HUES48 (cell line): ENCODE data around the gene MYO5B.

Source experiments
- H3K27ac ChIP-seq: one replicate; pipeline ENCODE4 v1.7.0; 2013; ENCODE audit warnings: low read depth, low read length, inconsistent platforms
- H3K27me3 ChIP-seq: 2 replicates; pipeline ENCODE4 v1.6.1; 2013; ENCODE audit warnings: mild to moderate bottlenecking, low read length; ENCODE audit not compliant: control insufficient read depth, insufficient read depth
- H3K36me3 ChIP-seq: 2 replicates; pipeline ENCODE4 v1.6.1; 2013; ENCODE audit warnings: low read length; ENCODE audit not compliant: control insufficient read depth, insufficient read depth
- H3K4me1 ChIP-seq: 2 replicates; pipeline ENCODE4 v1.6.1; 2013; ENCODE audit warnings: mild to moderate bottlenecking, low read length; ENCODE audit not compliant: control insufficient read depth, insufficient read depth
- H3K4me3 ChIP-seq: 2 replicates; pipeline ENCODE4 v1.5.1; 2013; ENCODE audit warnings: mild to moderate bottlenecking, low read depth, low read length
- H3K9ac ChIP-seq: 2 replicates; pipeline ENCODE4 v1.6.1; 2013; ENCODE audit warnings: mild to moderate bottlenecking, low read depth, low read length, moderate library complexity
- H3K9me3 ChIP-seq: 2 replicates; pipeline ENCODE4 v1.6.1; 2013; ENCODE audit warnings: low read length; ENCODE audit not compliant: control insufficient read depth, insufficient read depth

Gene MYO5B

DNA sequence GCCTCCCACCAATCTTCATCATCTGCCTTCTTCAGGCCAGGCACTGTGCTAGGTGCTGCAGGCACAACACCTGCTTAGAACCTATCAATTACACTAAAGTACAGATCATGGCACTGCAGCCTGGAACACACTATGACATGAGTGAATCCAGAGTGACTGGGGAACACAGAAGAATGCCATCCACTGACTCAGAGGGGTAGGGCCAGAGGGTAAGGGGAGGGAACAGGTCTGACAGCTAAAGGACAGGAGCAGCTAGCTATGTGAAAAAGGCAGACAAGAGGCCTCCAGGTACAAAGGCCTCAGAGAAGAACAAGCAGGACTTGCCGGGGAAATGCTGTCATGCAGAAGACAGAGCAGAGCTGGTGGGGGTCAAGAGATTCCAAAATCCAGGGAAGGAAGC is 328.3 kb downstream of the MYO5B start:
- Histone ChIP-seq H3K27me3 (no peaks in the 10 kb centered on the region), H3K9me3 (no peaks in the 10 kb centered on the region), H3K4me3 (no peak overlapping the region), H3K27ac (no peak overlapping the region), H3K4me1 (no peaks in the 10 kb centered on the region), H3K9ac (no peak overlapping the region), H3K36me3 (no peaks in the 10 kb centered on the region)

DNA sequence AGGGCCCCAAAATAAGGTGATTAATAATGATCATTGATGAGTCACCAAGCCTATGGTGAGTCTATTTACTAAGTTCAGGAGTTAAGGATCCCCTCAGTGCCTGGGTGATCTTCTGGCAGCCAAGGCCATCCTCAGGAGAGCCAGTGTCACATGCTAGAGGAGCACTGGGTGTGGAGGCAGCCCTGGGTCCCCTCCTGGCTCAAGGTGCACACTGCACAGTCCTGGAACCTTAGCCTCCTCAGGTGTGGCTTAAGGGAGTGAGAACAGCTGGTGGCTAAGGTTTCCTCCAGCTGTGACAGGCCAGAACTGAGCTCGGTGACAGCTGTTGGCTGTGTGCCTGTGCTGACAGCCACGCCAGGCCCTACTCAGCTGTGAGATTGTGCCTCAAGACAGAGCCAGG is 329.5 kb downstream of the MYO5B start:
- Histone ChIP-seq H3K4me1 (no peaks in the 10 kb centered on the region), H3K9me3 (no peaks in the 10 kb centered on the region), H3K27ac (no peak overlapping the region), H3K27me3 (no peaks in the 10 kb centered on the region), H3K4me3 (no peak overlapping the region), H3K9ac (no peak overlapping the region), H3K36me3 (no peaks in the 10 kb centered on the region)

DNA sequence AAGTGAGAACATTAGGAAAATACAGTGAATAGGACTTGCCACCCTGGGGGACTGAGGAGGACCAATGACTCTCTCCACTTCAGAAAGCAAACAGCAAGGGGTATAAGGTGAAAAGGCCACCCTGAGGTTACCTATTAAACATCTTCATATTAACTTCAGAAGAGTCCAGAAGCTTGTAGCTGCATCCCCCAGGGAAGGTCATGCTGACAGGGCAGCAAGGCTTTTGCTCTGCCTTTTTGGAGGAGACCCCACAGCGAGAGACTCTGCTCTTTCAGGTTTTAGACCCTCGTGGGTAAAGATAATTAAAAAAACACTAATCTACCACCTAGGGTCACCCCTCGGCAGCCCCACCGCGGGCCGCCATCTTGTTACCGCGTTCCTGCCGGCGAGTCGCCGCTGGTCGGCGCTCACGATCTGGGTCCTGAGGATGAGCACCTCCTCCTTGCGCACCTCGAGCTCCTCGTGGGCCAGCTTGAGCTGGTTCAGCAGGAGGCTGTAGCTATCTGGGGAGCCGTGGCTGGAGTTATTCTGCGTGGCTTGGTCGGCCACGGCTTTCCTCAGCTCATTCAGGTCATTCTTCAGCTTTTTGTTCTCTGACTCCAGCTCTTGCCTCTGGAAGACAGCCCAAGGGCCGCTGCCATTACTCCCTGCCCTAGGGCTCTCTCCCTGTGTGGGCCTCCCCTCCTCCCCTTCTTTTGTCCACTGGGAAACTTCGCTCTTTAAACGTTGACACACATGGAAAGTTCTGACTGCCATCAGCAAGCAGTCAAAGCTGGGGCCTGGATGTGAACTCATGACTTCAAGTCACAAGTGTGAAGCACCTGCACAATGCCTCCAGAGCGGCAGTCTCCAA is 331.0 kb downstream of the MYO5B start:
- no peaks in the 10 kb centered on the region for H3K36me3 ChIP-seq
- H3K9me3 ChIP-seq = no peaks in the 10 kb centered on the region
- no peak overlapping the region for H3K27ac ChIP-seq
- H3K9ac ChIP-seq = no peak overlapping the region
- no peaks in the 10 kb centered on the region for H3K4me1 ChIP-seq
- no peaks in the 10 kb centered on the region for H3K27me3 ChIP-seq
- no peak overlapping the region for H3K4me3 ChIP-seq

DNA sequence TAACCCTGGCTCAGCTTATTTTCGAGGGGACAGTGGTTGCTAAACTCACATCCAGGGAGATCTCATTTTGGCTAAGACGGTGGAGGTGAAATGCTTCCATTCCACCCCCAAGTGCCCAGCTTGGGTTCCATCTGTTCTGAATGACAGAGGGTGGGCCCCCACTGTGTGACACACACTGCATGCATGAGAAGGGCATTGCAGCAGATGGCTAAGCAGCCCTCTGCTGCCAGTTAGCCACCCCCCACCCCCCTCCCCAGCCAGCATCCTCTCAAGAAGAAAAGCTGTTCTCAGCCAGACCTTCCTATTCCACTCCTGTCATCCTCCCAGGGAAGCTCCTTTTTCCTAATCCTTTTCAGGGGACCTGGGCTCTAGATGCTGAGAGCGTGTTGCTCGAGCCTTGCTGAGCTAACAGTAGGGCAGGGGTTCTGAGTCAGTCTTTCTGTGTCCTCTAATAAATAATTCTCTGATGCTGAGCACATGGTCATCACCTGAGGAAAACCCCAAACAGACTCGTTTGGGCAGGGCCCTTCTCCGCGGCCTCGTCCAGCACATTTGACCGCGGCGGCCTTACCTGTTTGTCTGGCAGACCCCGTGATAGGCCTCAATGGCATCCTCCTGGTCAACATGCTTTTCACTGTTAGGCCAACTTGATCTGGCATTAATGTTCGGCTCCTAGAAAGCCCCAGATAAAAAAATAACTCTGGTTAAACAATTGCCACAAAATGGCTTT is 332.1 kb downstream of the MYO5B start:
- no peaks in the 10 kb centered on the region for H3K27me3 ChIP-seq

DNA sequence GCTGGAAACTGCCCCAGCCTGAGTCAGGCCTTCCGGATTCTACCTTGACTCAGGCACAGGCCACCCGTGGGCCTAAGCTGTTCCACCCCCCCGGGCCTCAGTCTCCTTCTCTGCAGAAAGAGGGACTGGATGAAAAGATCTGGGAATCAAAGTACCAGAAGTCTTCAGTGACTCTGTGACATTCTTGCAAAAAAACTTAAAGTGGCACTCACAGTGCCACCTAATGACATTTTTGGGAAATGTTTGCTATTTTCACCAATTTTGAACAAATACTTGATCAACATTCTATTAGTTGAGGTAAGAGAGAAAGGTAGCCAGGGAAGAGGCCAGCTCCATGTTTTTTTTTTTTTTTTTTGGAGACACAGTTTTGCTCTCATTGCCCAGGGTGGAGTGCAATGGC is 333.3 kb downstream of the MYO5B start:
- Histone ChIP-seq H3K27ac (no peak overlapping the region), H3K9me3 (no peaks in the 10 kb centered on the region)

More for the DNA sequence above, 332.1 kb downstream of the MYO5B start:
- Histone ChIP-seq H3K9me3 (no peaks in the 10 kb centered on the region), H3K4me1 (peaks cover 8% of the 10 kb centered on the region), H3K4me3 (no peak overlapping the region), H3K9ac (no peak overlapping the region), H3K36me3 (no peaks in the 10 kb centered on the region), H3K27ac (no peak overlapping the region)

DNA sequence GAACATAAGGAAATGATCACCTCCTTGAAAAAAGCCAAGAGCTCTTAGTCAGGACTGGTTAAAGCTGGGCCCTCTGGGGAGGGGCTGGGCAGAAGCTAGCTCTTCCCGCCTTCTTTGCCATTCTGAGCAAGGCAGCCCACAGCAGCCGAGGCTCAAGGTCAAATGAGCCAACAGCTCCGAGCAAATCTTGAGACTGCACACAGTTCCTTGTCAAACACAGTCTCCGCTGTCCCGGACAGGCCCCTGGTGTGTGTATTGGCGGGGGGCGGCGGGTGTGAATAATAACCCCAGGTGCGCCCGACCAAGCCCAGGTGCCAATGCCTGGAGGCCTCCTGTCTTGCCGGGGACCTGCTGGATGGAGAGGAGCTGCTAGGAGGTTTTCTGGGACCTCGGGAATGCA is 335.2 kb downstream of the MYO5B start:
- H3K4me1 ChIP-seq = peaks cover 9% of the 10 kb centered on the region
- no peaks in the 10 kb centered on the region for H3K9me3 ChIP-seq
- H3K27ac ChIP-seq = no peak overlapping the region
- no peak overlapping the region for H3K9ac ChIP-seq
- H3K27me3 ChIP-seq = no peaks in the 10 kb centered on the region
- no peaks in the 10 kb centered on the region for H3K36me3 ChIP-seq
- no peak overlapping the region for H3K4me3 ChIP-seq

More for the DNA sequence above, 333.3 kb downstream of the MYO5B start:
- Histone ChIP-seq H3K27me3 (no peaks in the 10 kb centered on the region), H3K9ac (no peak overlapping the region), H3K4me3 (no peak overlapping the region), H3K36me3 (no peaks in the 10 kb centered on the region), H3K4me1 (peaks cover 9% of the 10 kb centered on the region)

DNA sequence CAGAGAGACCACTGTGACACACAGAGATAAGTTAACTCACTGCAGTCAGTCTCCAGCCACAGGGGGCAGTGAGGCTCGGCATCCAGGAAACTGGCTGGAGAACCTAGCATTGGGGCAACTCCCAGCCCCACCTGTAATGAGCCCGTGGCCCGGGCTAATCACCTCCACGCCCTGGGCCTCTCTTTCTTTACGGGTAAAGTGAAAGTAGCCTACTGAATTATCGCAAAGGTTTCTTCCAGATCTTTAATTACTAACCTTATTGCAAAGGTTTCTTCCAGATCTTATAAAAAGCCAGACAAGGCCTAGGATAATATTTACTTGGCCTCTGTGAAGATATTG is 336.0 kb downstream of the MYO5B start:
- Histone ChIP-seq H3K36me3 (no peaks in the 10 kb centered on the region), H3K9me3 (no peaks in the 10 kb centered on the region), H3K9ac (no peak overlapping the region), H3K4me1 (peaks cover 9% of the 10 kb centered on the region), H3K27me3 (no peaks in the 10 kb centered on the region), H3K4me3 (no peak overlapping the region), H3K27ac (no peak overlapping the region)

DNA sequence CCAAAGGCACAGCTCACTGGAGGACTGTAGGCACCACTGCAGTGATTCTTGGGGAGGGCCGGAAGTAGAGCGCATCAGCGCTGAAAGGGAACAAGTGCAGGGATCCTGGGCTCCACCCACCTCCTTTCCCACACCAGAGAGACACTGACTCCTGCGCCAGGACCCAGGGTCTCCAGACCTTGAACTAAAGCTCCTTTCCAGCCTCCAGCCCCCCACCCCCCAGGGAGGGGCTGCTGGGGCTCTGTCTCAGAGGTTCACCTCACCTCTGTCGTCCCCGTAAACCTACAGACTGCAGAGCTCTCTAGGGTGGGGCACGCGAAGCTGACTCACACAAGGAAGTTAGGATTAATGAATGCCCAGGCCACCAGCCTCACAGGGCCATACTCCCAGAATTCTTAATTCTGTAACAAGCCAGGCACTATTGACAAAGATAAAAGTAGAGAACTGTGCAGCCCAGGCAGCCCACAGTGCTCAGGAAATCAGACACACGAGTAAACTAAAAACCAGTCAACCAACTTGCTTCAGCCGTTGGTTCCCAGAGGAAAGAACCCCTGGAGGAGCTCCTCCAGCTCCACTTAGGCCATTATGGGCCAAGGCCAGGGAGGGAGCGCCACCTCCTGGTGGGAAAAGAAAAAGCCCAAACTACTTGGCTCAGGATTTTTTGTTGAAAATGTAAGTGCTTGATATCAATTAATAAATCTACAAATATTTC is 336.5 kb downstream of the MYO5B start:
- Histone ChIP-seq H3K36me3 (no peaks in the 10 kb centered on the region), H3K4me1 (peaks cover 9% of the 10 kb centered on the region), H3K9ac (no peak overlapping the region), H3K9me3 (no peaks in the 10 kb centered on the region), H3K27me3 (no peaks in the 10 kb centered on the region), H3K4me3 (no peak overlapping the region), H3K27ac (no peak overlapping the region)

DNA sequence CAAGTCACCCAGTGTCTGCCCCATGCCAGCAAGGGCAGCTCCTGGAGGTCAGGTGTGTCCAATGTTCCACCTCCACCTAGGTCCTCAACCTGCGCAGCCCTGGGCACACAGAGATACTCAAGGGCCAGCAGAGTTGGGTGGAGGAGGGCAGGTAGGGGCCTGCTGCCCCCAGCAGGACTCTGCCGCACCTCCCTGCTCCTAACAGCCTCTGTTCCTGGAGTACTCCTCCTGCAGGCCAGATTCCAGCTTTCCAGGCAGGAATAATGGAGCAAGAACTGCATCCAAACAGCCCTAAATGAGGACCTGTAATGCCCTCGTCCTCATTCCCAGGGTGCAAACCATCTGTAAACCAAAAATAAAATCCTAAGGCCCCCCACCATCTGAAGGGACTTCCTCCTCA is 337.2 kb downstream of the MYO5B start:
- Histone ChIP-seq H3K27ac (no peak overlapping the region), H3K4me1 (peaks cover 9% of the 10 kb centered on the region), H3K9me3 (no peaks in the 10 kb centered on the region), H3K4me3 (no peak overlapping the region), H3K9ac (no peak overlapping the region), H3K27me3 (no peaks in the 10 kb centered on the region), H3K36me3 (no peaks in the 10 kb centered on the region)

DNA sequence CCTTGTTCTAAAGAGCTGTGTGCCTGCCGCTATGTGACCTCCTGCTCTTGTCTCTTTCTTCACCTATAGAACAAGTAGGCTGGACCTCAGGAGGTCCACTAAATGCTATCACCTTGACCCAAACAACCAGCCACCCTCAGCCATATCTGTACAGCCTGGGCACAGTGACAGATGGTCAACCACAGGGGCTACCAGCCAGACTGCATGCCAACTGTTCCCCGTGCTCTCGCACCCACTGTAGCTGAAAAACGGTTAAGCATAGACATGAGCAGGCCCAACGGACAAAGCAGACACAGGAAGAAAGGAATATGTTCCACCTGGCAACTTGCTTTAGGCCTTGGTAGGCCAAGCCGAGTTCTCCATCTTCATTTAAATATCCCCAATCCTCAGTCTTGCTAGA is 338.5 kb downstream of the MYO5B start:
- Histone ChIP-seq H3K4me1 (peaks cover 9% of the 10 kb centered on the region), H3K27ac (no peak overlapping the region), H3K36me3 (no peaks in the 10 kb centered on the region), H3K9ac (no peak overlapping the region), H3K9me3 (no peaks in the 10 kb centered on the region), H3K4me3 (no peak overlapping the region), H3K27me3 (no peaks in the 10 kb centered on the region)
